ENCODE data around the gene LYPD3.

GRCh38 chr19:43482193-43482592 is 16.8 kb upstream of the LYPD3 start:
- TF ChIP-seq CTCF (IDR thresholded peaks at IDR 0.05) (no peak), POLR2A (IDR thresholded peaks at IDR 0.05) (no peak)

Data from Peyer's patch (tissue), 4 donors.